HG02970 (cell line): ENCODE data around the gene TSPO.

ENCODE experiments used
- ATAC-seq: cut with Tn5 transposase; IDR thresholded peaks from one replicate; pipeline ENCODE4 v1.9.1; 2021; ENCODE audit warnings: mild to moderate bottlenecking, moderate library complexity, moderate number of reproducible peaks; ENCODE audit not compliant: unreplicated experiment, low FRiP score

Gene TSPO

DNA sequence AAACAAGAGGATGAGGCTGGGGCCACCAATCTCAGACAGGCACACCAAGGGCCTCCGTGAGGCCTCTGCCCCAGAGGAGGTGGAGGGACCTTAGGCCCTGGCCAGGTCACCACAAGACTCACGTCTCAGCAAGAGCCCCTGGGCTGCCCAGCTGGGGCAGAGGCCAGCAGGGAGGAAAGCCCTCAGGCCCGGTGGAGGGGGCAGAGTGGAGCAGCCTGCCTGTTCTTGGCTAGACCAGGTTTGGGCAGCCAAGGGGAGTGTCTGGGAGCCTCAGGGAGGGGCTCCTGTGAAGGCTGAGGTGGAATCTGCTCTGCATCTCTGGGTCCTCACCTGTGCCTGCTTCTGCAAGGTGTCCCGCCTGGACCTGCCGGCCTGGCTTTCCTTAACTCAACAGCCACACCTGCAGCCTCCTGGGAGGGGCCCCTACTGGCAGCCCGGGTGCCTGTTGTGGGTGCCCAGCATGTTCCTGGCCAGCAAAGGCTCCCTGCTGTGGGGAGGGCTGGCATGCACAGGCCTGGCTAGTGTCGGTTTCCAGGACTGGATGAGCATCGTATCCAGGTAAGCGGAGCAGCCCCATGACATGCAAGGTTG is 23.7 kb downstream of the TSPO start:
- ATAC-seq: no peak

DNA sequence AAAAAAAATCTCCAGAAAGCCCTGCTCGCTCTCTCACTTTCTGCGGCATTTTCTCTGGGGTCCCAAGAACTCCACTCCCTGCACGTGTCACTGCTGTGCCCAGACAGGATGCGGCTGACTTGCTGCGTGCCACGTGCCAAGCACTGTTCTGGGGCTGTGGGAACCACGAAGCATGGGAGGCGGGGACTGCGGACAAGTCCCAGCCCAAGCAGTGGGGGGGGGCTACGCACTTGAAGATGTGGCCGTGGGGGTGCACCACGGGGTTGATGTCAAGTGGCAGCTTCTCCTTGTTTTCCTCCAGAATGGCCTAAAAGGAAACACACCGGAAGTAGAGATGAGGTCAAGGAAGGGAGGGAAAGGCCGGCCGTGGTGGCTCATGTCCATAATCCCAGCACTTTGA is 24.7 kb downstream of the TSPO start:
- ATAC-seq: no peak

DNA sequence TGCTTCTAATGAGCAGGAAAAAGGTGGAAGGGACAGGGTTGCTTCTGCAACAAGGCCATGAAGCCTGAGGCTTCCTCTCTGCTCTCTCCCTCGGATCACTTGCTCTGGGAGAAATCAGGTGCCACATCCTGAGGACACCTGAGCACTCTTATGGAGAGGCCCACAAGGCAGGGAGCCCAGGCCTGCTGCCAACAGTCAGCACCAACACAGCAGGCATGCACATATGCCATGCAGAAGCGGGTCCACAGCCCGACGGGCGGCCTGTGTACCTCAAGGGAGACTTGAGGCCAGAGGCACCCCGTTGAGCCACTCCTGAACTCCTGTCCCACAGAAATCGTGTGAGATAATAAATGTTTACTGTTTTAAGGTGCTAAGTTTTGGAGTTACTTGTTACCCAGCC is 26.1 kb downstream of the TSPO start:
- no peak for ATAC-seq

DNA sequence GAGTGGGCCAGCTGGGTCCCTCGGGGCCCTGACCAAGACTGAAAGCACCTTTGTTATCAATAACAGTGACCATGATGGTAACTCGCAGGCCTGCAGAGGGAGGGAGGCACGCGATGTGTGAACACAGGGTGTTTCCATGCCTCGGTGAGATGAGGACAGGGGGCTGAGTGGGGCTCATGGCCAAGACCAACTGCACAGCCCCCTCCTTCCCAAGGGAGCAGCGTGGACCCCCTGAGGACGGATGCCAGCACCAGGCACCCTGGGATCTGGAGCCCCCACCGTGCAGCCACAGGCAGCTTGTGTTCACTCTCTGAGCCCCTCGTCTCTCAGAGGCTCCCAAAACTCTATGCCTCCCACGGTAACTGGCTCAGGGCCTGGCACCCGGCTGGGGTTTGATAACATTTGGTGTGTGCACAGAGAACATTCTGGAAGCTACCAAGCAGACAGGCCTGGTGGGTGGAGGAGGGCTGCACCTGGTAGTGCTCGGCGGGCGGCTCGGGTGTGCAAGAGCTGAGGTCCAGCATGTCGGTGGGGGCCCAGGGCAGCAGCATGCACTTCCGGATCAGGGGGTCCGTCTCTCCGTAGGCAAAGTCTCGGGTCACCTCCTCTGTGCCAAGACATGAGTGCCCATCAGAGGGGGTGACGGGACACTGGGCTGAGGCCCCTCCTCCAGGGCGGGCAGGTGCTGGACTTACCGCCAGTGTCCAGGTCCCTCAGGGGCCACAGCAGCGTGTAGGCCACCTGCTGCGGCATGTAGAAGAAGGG is 28.0 kb downstream of the TSPO start:
- ATAC-seq: no peak

DNA sequence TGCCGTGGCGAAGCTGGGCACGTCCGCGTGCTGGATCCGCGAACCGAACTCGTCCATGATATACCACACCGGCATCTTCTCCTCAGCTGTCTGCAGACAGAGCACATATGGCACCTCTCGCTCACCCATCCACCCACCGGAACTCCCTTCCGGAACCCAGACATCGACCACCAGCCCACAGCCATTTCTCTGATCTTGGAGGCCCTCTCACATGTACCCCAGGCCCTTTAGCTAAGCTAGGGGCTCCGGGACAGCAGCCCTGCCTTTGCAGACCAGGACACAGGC is 28.5 kb downstream of the TSPO start:
- no peak for ATAC-seq

DNA sequence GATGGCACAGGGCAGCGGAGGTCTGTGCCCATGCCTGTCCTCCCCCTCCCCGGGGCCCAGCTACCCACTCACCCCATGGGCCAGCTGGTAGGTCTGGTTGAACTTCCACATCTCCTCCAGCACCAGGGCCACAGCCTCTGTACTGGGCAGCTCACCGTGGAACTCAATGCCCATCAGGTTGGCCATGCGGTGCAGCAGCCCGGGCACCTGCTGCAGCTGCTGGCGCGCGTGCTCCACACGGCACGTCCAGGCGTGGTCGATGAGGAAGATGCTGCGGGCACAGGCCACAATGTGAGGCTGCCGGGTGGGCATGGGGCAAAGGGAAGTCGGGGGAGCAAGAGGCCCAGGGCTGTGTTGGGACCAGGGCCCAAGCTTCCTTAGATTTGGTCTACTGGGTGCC is 29.3 kb downstream of the TSPO start:
- no peak for ATAC-seq

DNA sequence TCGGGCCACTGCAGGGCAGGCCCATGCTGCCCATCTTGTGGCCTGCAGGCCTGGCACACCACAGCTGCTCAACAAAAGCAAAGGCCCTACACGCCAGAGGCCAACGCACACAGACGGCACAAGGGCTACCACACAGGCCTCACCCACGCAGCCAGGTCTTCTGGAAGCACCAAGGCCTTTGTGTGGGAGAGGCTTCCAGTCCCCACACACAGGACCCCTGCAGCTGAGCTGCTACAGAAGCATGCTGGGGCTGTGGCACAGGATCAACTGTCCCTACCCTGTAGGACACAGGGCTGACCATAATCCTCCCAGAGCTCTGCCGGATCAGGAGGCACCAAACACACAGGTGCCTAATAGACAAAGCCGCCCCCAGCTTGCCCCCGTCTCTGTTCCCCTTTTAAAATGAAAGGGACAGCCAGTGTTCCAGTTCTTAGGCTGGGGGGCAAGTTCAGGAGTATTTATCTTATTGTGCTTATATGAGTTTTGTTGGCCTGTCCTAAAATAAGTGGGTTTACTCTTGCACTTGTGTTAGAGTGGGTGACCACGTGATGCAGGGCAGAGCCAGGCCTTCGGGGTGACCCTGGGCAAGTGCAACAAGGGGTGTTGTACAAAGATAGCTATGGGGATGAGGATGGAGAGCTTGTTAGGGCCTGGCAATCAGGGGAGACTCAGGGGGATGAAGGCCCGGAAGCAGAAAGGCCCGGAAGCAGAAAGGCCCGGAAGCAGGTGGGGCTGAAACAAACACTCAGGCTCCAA is 30.1 kb downstream of the TSPO start:
- no peak for ATAC-seq

DNA sequence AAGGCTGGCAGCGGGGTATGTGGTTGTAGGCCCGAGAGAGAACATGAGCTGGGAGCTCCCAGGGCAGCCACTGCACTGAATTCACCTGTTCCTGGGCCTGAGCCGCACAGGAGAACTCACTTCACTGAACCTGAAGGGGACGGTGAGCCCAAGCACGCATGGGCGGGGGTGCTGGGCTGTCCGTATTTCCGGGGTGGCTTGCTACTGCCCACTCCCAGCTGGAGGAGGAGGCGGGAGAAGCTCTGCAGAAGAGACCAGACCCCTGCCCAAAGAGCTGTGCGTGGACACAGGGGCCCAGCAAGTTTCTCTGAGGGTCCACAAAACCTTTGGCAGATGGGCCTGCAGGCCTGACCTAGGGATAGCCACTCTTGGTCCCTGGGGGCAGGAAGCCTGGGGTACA is 30.8 kb downstream of the TSPO start:
- ATAC-seq: no peak

DNA sequence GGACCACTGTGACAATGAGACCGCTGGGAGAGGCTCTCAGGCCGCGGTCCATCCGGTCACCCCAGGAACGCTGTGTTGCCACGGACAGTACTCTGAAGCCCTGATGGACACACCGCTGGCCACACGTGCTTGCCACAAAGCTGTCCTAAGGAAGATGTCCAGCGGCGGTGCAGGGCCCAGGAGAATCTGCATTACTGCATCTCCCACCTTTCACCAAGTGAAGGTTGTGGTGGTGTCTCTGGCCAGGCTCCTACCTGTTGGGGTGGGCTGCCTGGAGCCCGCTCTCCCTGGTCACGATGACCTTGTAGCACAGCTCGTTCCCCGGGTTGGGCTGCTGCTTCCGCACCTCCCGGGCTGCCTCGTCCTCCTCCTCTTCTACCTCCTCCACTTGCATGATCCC is 31.4 kb downstream of the TSPO start:
- no peak for ATAC-seq

DNA sequence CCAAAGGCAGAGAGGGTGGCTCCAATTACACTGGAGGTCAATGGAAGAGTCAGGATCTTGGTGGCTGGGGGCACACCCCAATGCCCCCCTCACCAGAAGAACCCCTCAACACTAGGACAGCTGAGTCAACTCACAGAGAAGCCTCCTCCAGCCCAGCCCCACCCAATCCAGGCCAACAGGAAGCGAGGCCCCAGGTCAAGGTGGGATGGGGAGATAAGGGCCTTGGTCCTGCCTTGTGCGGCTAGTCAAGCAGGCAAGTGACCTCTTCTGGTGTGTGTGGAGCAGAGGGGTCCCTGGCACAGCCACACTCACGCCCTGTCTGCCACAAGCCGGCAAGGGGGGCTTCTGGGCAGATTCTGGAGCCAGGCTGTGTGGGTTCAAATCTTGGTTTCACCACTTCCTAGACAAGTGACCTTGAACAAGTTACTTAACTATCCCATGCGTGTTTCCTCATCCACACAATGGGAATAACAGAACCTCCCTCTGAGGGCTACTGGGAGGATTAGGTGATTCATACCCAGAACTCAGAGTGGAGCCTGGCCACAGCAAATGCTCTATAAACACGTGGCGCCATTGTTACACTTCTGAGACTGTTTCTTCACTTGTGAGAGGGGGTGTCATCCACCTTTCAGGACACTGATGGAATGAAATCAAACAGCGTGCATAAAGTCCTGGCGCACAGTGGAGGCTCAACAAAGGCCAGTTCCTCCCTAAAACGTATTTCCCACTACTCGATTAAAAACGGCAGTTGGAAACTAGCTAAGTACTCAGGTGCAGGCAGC is 32.3 kb downstream of the TSPO start:
- no peak for ATAC-seq

DNA sequence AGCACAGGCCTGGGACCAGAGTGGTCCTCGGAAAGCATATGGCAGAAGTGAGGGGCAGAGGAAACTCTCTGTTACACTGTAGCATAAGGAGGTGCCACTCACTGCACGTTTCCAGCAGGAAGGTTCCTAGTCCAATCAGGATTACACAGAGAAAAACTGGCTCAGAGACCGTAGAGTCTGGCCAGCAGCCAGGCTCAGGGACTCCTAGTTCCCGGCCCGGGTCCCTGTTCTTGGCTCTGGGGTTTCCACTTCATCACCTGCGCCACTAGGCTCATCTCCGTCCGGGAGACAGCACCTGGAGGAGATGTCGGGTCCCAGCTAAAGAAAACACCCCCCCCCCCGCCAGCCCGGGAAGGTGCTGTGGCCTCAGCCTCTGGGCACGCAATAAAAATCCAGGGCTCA is 34.5 kb downstream of the TSPO start:
- ATAC-seq: no peak

DNA sequence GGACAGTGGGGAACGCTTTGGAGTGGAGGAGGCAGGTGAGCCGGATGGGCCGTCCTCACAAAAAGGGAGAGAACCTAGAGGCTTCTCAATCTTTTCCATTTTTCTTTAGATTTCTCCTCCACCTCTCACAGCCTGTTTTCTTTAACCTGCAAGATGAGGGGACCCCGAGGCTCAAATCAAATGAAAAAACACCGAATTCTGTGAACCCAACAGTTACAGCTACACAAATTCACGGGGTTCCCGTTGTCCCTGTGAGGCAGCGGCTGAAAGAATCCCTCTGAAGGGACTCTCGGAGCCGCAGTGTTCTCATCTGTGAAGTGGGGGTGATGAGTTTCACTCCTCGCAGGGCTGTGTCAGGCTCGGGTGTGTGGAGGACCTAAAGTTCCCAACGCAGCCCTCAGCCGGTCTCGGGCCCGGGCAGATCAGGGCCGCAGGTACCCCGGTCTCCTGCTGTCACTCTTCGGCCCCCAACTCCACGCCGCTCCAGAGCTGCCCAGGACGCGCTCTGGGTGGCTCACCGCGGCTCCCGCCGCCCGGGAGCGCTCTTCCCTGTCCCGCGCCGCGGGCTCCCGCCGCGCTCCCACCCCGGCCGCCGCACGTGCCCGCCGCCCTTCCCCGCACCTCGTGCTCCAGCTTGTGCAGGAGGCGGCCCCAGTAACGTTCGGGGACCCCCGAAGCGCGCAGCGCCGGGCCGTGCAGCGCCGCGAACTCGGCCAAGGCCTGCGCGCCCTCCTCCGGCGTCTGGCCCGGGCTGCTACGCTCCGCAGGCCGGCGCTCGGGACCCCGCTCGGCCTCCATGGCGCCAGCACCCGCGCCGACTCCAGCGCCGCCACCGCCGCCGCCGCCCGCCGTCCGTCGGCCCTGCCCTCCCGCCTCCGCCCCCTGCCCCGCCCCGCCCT is 35.2 kb downstream of the TSPO start, which contains the start of gene TTLL12:
TSS of gene TTLL12 (minus strand) at position 863 of the 899 bp plus-strand sequence. CDS start at position 798, 65 bp downstream.
- peak; percentile 62 for ATAC-seq

DNA sequence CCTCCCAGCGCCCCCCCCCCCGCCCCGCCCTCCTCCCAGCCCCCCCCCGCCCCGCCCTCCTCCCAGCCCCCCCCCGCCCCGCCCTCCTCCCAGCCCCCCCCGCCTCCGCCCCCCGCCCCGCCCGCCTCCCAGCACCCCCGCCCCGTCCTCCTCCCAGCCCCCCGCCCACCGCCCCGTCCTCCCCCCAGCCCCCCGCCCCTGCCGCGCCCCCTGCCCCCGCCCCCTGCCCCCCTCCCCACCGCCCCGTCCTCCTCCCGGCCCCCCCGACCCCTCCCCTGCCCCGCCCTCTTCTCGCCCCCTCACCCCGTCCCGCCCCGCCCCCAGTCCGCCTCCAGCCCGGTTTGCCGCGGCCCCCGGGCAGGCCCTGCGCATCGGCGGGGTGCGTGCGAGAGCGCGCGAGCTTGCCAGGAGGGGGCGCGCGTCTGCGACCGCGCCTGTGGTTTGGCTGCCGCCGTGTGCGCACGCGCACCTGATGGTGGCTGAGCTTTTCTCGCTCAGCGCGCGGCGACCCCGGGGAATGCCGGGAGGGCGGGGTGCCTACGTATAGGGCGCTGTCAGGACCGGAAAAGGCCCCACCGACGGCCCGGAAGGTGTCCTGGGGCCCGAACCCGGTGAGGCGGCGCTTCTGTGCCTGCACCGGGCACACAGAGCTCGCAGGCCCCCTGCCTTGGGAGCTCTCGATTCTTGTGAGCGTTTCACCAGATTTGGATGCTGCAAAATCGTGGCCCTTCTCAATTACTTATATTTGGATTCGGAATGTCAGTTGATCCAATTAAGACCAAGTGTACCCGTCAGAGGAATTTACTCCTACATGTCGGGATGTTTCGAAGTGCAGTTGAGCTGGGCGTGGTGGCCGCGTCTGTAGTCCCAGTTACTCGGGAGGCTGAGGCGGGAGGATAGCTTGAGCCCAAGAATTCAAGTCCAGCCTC is 36.1 kb downstream of the TSPO start:
- ATAC-seq: peak; percentile 83

DNA sequence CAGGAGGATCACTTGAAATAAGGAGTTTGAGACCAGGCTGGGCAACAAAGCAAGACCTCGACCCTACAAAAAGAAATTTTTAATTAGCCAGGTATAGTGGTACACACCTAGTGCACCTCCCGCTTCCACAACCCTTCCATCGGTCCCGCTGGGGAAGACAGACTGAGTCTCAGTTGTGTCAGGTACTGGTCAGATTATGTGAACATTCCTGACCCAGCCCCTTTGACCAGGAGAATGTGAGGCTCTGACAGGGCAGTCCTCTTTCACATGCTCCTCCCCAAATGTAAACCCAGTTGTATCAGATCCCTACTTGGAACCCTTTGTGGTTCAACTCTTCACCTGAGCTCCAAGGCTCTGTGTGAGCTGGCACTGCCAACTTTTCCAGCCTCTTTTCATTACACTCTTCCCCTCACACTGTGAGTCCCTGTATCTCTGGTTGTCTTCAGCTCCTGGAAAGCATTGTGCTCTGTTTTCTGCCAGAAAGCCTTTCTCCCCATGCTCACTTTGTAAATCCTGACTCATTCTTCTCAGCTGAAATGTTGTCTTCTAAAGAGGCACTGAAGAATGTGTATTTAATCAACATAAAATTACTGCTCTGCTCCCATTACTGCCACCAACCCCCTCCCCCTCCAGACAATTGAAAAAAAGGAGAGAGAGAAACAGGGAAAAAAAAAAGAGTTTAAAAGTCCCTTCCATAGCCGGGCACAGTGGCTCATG is 37.6 kb downstream of the TSPO start:
- no peak for ATAC-seq

DNA sequence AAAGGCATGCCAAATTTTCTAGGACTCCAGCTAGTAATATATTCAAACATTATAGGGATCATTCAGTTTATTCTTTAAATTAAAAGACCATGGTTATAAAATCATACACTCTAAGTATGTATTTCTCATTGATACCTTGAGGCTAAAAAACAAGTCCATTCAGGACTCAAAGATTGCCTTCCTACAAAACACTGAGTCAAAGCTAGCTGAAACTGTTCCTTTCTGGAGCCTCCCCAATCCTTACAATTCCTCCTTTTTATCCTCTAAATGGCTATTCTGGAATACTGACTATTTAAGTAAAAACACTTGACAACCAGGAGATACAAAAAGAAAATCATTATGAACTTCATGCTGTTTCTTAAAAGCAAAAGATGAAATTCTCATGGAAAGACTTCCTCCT is 40.5 kb downstream of the TSPO start:
- ATAC-seq: no peak

DNA sequence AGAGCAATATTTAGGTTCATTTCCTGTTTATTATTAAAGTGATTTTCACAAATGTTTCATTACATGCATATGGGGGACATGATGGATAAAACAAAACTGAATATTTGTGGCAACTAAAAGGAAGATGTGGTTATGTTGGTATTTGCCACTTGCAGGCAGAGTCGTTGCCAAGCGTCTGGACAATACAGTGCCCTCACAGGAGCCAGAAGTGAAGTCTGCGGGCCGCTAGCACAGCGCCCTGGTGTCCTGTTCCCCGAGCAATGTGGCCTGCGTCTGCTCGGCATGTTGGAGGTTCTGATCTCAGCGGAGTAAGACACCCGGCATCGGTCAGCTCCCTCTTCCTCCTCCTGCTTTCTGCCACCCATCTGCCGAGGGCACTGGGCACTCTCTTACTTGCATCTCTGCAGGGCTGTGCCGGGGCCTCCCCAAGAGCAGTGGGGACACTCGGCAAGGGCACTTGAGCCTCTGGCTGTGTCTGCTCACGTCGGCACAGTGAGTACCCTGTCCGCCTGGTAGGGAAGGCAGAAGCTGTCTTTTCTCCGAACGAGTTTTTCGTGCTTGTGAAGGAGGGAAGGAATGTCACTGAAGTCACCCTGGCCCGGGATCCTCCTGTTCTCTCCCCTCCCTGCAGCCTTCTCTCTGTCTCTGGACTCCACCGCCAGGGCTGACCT is 46.0 kb downstream of the TSPO start:
- ATAC-seq: no peak

DNA sequence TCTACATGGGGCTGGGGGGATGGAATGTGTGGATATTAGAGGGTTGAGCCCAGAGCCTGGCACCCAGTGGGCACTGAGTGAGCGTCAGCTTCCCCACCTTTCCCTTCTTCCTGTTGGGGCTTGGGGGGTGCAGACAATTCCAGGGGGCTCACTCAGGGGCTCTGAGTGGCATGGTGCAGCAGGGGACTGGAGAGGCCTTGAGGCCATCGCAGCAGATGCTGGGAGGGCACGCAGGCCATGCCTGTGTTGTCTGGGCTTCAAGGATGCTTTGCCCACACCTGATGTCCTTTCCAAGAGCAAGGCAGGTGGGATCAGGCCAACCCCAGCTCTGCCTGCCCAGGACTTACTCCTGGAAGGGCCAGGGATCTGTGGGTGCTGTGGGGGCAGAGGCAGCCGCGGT is 46.8 kb downstream of the TSPO start:
- no peak for ATAC-seq

DNA sequence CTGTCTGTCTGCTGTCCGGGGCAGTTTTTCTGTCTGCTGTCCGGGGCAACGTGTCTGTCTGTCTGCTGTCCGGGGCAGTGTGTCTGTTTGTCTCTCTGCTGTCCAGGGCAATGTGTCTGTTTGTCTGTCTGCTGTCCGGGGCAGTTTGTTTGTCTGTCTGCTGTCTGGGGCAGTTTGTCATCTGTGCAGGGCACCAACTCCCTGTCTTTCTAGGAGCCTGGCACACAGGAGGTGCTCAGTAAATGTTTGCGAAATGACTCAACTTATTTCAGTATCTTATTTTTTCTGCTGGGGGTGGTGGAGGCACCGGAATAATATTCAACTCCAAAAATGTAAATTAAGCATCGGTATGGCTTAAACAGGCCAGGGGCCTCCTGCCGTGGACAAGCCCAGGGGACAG is 47.6 kb downstream of the TSPO start:
- no peak for ATAC-seq
